ENCODE results near the gene NRXN3.

Gene NRXN3

DNA sequence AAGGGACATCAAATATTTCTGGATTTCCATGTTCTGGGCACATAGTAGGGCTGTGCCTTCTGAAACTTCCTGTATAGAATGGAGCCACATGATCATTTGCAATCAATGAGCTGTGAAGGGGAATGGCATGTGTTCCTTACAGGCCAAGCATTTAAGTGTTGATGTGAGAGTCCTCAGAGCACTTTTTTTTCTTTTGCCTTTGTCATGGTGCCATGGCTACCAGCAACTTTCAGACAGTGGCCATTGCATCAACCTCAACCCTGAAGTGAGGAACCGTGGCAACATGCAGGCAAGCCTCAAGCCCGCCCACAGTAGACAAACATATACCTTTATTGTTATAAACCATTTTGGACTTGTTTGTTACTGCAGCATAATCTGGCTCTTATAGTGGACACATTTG is 948.1 kb downstream of the NRXN3 start:
- no peak overlapping the region for H3K4me3 ChIP-seq (replicated peaks; ENCODE audit: low read depth, low read length)
- H3K36me3 ChIP-seq (ENCODE audit: control insufficient read depth, insufficient read depth, low read length): no peaks in the 10 kb centered on the region
- H3K27me3 ChIP-seq (replicated peaks; ENCODE audit: control insufficient read depth, insufficient read depth, low read length): no peaks in the 10 kb centered on the region
- no peak for DNase-seq (ENCODE audit: extremely low read depth, insufficient read length)
- TF ChIP-seq, protein P1, sequence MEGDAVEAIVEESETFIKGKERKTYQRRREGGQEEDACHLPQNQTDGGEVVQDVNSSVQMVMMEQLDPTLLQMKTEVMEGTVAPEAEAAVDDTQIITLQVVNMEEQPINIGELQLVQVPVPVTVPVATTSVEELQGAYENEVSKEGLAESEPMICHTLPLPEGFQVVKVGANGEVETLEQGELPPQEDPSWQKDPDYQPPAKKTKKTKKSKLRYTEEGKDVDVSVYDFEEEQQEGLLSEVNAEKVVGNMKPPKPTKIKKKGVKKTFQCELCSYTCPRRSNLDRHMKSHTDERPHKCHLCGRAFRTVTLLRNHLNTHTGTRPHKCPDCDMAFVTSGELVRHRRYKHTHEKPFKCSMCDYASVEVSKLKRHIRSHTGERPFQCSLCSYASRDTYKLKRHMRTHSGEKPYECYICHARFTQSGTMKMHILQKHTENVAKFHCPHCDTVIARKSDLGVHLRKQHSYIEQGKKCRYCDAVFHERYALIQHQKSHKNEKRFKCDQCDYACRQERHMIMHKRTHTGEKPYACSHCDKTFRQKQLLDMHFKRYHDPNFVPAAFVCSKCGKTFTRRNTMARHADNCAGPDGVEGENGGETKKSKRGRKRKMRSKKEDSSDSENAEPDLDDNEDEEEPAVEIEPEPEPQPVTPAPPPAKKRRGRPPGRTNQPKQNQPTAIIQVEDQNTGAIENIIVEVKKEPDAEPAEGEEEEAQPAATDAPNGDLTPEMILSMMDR (IDR thresholded peaks at IDR 0.05; ENCODE audit: insufficient read depth, low read length, poor library complexity, severe bottlenecking): no peak

DNA sequence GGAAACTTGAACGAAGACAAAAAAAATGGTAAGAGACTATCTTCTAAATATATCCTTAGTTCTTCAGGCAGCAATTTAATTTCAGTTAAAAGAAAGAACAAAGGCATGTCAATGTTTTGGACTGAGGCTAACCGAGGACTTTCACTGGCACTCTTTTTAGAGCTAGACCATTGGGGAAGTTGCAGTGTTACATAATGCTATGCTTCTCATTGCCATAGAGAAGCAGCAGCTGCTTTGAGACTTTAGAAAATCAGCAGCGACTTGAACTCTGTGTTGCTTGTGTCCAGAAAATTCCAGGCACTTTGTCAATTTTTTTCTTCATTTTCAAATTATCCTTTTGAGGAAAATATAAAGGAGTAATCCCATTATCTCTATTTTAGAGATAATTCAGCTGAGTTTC is 964.2 kb downstream of the NRXN3 start:
- DNase-seq (ENCODE audit: extremely low read depth, insufficient read length): no peak
- Histone ChIP-seq H3K27me3 (replicated peaks; ENCODE audit: control insufficient read depth, insufficient read depth, low read length) (no peaks in the 10 kb centered on the region), H3K36me3 (ENCODE audit: control insufficient read depth, insufficient read depth, low read length) (no peaks in the 10 kb centered on the region), H3K4me3 (replicated peaks; ENCODE audit: low read depth, low read length) (no peak overlapping the region)
- TF ChIP-seq, protein P1 (IDR thresholded peaks at IDR 0.05; ENCODE audit: insufficient read depth, low read length, poor library complexity, severe bottlenecking): no peak

DNA sequence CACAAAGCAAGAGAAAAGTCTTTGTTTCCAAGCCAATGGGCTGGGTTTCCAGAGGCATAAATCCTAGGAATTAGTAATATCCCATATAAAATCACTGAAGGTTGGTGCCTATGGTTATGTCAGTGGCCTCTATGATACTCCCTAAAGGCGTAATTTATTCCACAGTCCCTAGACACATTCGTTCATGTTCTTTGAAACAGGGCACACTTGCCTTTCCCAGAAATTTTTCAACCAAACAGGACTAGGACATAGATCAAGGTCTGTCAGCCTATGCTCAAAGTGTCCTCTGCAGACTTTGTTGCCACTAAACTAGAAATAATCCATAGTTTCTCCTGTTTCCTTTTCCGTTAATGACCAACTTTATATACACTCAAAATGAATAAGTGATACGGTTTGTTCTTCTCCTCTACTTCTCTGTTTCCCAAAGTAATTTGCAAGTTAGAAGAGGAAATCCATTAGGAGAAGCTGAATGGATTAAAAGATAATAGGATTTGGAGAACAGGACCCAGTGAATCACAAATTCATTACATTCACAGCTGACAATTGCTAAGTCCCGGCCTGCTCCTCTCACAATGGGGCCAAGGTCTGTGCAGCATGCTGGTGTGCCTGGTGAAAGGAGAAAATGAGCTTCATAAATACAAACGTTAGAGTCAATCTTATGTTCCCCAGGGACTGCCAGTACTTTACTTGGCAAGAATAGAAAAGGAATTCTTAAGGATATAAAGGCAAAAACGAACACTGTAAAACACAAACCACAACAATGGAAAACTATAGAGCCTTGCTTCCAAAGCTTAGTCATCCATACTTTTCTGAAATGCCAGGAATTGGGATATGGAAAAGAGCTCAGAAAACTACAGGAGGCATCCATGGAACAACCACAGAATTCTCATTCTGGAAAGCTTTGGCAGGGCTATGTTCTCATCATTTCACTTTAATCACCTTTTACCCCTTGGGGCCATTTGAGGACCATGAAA is 966.2 kb downstream of the NRXN3 start:
- no peaks in the 10 kb centered on the region for H3K27me3 ChIP-seq (replicated peaks; ENCODE audit: control insufficient read depth, insufficient read depth, low read length)
- no peaks in the 10 kb centered on the region for H3K36me3 ChIP-seq (ENCODE audit: control insufficient read depth, insufficient read depth, low read length)
- H3K4me3 ChIP-seq (replicated peaks; ENCODE audit: low read depth, low read length): no peak overlapping the region
- no peak for DNase-seq (ENCODE audit: extremely low read depth, insufficient read length)
- TF ChIP-seq, protein P1 (IDR thresholded peaks at IDR 0.05; ENCODE audit: insufficient read depth, low read length, poor library complexity, severe bottlenecking): no peak

DNA sequence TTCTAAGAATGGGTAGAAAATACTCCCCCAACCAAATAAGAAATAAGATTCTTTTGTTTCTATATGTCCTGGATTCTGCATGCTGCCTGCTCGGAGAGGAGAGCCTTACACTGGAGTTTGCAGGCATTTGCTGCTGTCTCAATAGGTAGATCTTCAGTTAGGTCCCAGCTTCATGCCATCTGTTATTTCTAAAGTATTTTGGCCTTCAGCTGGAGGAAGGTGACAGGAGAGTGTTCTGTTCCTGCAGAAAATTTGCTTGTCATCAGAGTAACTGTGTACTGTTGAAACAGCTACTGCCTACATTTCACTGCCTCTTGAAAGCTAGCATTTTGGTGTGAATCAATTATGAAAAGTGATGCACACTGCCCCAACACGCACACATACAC is 966.9 kb downstream of the NRXN3 start:
- no peaks in the 10 kb centered on the region for H3K36me3 ChIP-seq (ENCODE audit: control insufficient read depth, insufficient read depth, low read length)
- no peak overlapping the region for H3K4me3 ChIP-seq (replicated peaks; ENCODE audit: low read depth, low read length)
- DNase-seq (ENCODE audit: extremely low read depth, insufficient read length): no peak
- TF ChIP-seq, protein P1 (IDR thresholded peaks at IDR 0.05; ENCODE audit: insufficient read depth, low read length, poor library complexity, severe bottlenecking): no peak
- H3K27me3 ChIP-seq (replicated peaks; ENCODE audit: control insufficient read depth, insufficient read depth, low read length): no peaks in the 10 kb centered on the region

DNA sequence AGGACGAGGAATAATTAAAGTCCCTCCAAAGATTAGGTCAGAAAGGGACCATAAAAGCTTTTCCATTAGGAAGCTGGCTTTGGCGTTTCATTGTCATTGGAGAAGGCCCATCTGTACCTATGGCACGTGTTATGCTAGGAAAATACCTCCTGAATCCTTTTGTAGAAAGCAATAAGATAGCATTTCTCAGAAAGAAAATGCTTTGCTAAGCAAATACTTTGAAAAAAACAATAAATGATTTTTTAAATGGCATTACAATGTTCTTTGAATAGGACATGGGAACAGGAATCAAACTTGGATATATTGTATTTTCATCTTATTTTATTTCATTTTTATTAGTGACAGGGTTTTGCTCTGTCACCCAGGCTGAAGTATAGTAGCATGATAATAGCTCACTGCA is 967.7 kb downstream of the NRXN3 start:
- Histone ChIP-seq H3K36me3 (ENCODE audit: control insufficient read depth, insufficient read depth, low read length) (no peaks in the 10 kb centered on the region), H3K4me3 (replicated peaks; ENCODE audit: low read depth, low read length) (no peak overlapping the region), H3K27me3 (replicated peaks; ENCODE audit: control insufficient read depth, insufficient read depth, low read length) (no peaks in the 10 kb centered on the region)
- TF ChIP-seq, protein P1 (IDR thresholded peaks at IDR 0.05; ENCODE audit: insufficient read depth, low read length, poor library complexity, severe bottlenecking): no peak
- DNase-seq (ENCODE audit: extremely low read depth, insufficient read length): no peak

All from GM06990 (cell line).